ENCODE results near the gene PRSS8.

GRCh38 chr16:31087971-31088370 lies 47.6 kb downstream of the PRSS8 start:
- TF ChIP-seq GATA2 (IDR thresholded peaks at IDR 0.05; ENCODE audit: low read depth, low read length) (no peak), GATA3 (IDR thresholded peaks at IDR 0.05; ENCODE audit: low read depth, low read length) (no peak)
